GM12878 (cell line): ENCODE results near the gene ADGRA3. TPM values are rescaled to one million over a fixed set of nuclear protein-coding genes. Genes with fewer than 3 reads are reported as not detected.

Experiments
- ATAC-seq: fragments of 200-7000 bp; cut with Tn5 transposase; 3 replicates; pipeline ENCODE4 v1.9.1; 2020; ENCODE audit warnings: mild to moderate bottlenecking, moderate library complexity
- BruUV-seq: library from RNA; stranded (reverse); fragments of 400-500 nt; replicated peaks from 2 replicates; lab custom pipeline; 2021; lab: Mats Ljungman, UMichigan
- CTCF ChIA-PET: fragments of 300-600 bp; sonication (Branson Sonifier 250); formaldehyde crosslinking; extraction: SDS; loops from one replicate; lab custom pipeline; 2021; ENCODE audit warnings: inconsistent platforms; lab: Yijun Ruan, JAX
- POLR2A ChIA-PET: fragments of 350-600 bp; formaldehyde crosslinking; extraction: SDS; loops from one replicate; lab custom pipeline; 2021; ENCODE audit warnings: inconsistent platforms; lab: Charles Lee
- RAD21 ChIA-PET: fragments of 300-600 bp; sonication (Branson Sonifier 250); formaldehyde crosslinking; loops from one replicate; lab custom pipeline; 2023; ENCODE audit warnings: antibody characterized with exemption; ENCODE audit not compliant: unreplicated experiment; lab: Charles Lee
- SMC1A ChIA-PET: fragments of 300-600 bp; sonication (Branson Sonifier 250); formaldehyde crosslinking; loops from one replicate; lab custom pipeline; 2023; ENCODE audit not compliant: unreplicated experiment, uncharacterized antibody; lab: Charles Lee
- DNase-seq: peaks from one replicate; pipeline ENCODE4 v3.0.0-alpha.2; 2011; ENCODE audit warnings: low read depth, low spot score
- FAIRE-seq: peaks from 3 replicates; lab custom pipeline; 2011; peaks lifted over from hg19 to GRCh38; lab: Jason Lieb, UNC
- H2AFZ ChIP-seq: 2 replicates; pipeline ENCODE4 v1.6.0; 2011; ENCODE audit warnings: low read depth, low read length, control low read depth; ENCODE audit not compliant: control insufficient read depth
- H3K27ac ChIP-seq: 2 replicates; pipeline ENCODE4 v1.5.1; 2011; ENCODE audit warnings: control low read depth; ENCODE audit not compliant: control insufficient read depth, insufficient read depth
- H3K27me3 ChIP-seq, 2 experiments: replicated peaks in 1 of 2; 2 replicates each; pipeline versions ENCODE4 v1.6.0 to v1.6.1; 2011; ENCODE audit warnings: low read length in 1 of 2; ENCODE audit not compliant: control insufficient read depth in 2 of 2, insufficient read depth in 2 of 2
- H3K36me3 ChIP-seq, 2 experiments: 2 replicates each; pipeline ENCODE4 v1.5.1; 2011; ENCODE audit warnings: low read length in 1 of 2; ENCODE audit not compliant: control insufficient read depth in 2 of 2, insufficient read depth in 2 of 2
- H3K4me1 ChIP-seq: 2 replicates; pipeline ENCODE4 v1.6.1; 2011; ENCODE audit warnings: mild to moderate bottlenecking, low read length, moderate library complexity, mixed read lengths; ENCODE audit not compliant: control insufficient read depth, insufficient read depth
- H3K4me2 ChIP-seq: 2 replicates; pipeline ENCODE4 v1.6.0; 2011; ENCODE audit warnings: control low read depth; ENCODE audit not compliant: control insufficient read depth, insufficient read depth
- H3K4me3 ChIP-seq: fragments of 200-600 bp; sonication (generic); 2 replicates; pipeline ENCODE4 v1.5.1; 2016
- H3K79me2 ChIP-seq: 2 replicates; pipeline ENCODE4 v1.6.0; 2011; ENCODE audit warnings: low read length; ENCODE audit not compliant: control insufficient read depth, insufficient read depth
- H3K9ac ChIP-seq: 2 replicates; pipeline ENCODE4 v1.8.0; 2011; ENCODE audit warnings: low read length, control low read depth, mixed read lengths; ENCODE audit not compliant: control insufficient read depth, insufficient read depth
- H3K9me3 ChIP-seq: replicated peaks from 3 replicates; pipeline ENCODE4 v1.5.1; 2011; ENCODE audit warnings: mild to moderate bottlenecking, low read length; ENCODE audit not compliant: control insufficient read depth, insufficient read depth
- H4K20me1 ChIP-seq: 2 replicates; pipeline ENCODE4 v1.6.0; 2011; ENCODE audit not compliant: control insufficient read depth, insufficient read depth
- ATF2 ChIP-seq: IDR thresholded peaks from 2 replicates; pipeline ENCODE4 v1.6.1; 2012; ENCODE audit warnings: low read length, inconsistent platforms
- ATF7 ChIP-seq: fragments of 450-650 bp; IDR thresholded peaks from 2 replicates; pipeline ENCODE4 v1.6.1; 2016; ENCODE audit warnings: low read depth, mild to moderate bottlenecking
- BCL11A ChIP-seq: IDR thresholded peaks from 2 replicates; pipeline ENCODE4 v1.6.1; 2011; ENCODE audit warnings: low read depth, low read length
- CREB1 ChIP-seq: IDR thresholded peaks from 2 replicates; pipeline ENCODE4 v1.6.1; 2012; ENCODE audit warnings: low read depth, mild to moderate bottlenecking, inconsistent platforms
- E2F4 ChIP-seq: IDR thresholded peaks from 2 replicates; pipeline ENCODE4 v1.6.1; 2012; ENCODE audit warnings: low read depth, low read length, improper control_type of control experiment
- KDM1A ChIP-seq: fragments of 200-600 bp; sonication (generic); IDR thresholded peaks from 2 replicates; pipeline ENCODE4 v1.6.1; 2016; ENCODE audit warnings: borderline replicate concordance
- MEF2A ChIP-seq: IDR thresholded peaks from 2 replicates; pipeline ENCODE4 v1.6.1; 2011; ENCODE audit warnings: low read depth, mild to moderate bottlenecking, low read length, moderate library complexity; ENCODE audit not compliant: insufficient read depth
- NRF1 ChIP-seq: conservative IDR thresholded peaks from 2 replicates; pipeline ENCODE4 v1.6.1; 2011; ENCODE audit warnings: mild to moderate bottlenecking, low read depth, low read length, improper control_type of control experiment
- PAX8 ChIP-seq: fragments of 450-650 bp; IDR thresholded peaks from 2 replicates; pipeline ENCODE4 v1.6.1; 2017; ENCODE audit warnings: mild to moderate bottlenecking, moderate library complexity
- POU2F2 ChIP-seq: IDR thresholded peaks from 3 replicates; pipeline ENCODE4 v1.6.1; 2011; ENCODE audit warnings: low read depth, mild to moderate bottlenecking, low read length, borderline replicate concordance
- RBBP5 ChIP-seq: fragments of 200-600 bp; sonication (generic); conservative IDR thresholded peaks from 2 replicates; pipeline ENCODE4 v1.6.1; 2016
- STAT1 ChIP-seq: fragments of 450-650 bp; conservative IDR thresholded peaks from 2 replicates; pipeline ENCODE4 v1.6.1; 2014; ENCODE audit warnings: antibody characterized with exemption, mild to moderate bottlenecking
- STAT3 ChIP-seq: IDR thresholded peaks from 2 replicates; pipeline ENCODE4 v1.6.1; 2011; ENCODE audit warnings: low read depth, low read length, improper control_type of control experiment
- ZBTB4 ChIP-seq: fragments of 450-650 bp; formaldehyde crosslinking; IDR thresholded peaks from 2 replicates; pipeline ENCODE4 v1.4.0; 2022; ENCODE audit warnings: mild to moderate bottlenecking, moderate library complexity
- ZNF274 ChIP-seq: IDR thresholded peaks from one replicate; pipeline ENCODE4 v1.8.0; 2011; ENCODE audit not compliant: insufficient read length, insufficient read depth
- WGBS: methylation state at CpG from one replicate; pipeline ENCODE4 v1.1.6; 2016; ENCODE audit warnings: low lambda C conversion rate; ENCODE audit not compliant: insufficient replicate concordance, insufficient coverage; ENCODE audit errors: missing lambda C conversion rate; 5-methylcytosine and 5-hydroxymethylcytosine counted together
- in situ Hi-C: fragments of 300-500 bp; cut with MboI; formaldehyde crosslinking; loops from 9 replicates; pipeline ENCODE4 v1.14.3; 2018; ENCODE audit warnings: mixed read lengths
- intact Hi-C: fragments of 100-400 bp; cut with micrococcal nuclease; formaldehyde crosslinking; loops from one replicate; pipeline ENCODE4 v1.14.2; 2022; ENCODE audit not compliant: unreplicated experiment
- polyA plus RNA-seq, 11 experiments: library from polyadenylated mRNA; depleted of rRNA in 4 of 11; unstranded in 6 of 11; stranded (reverse) in 5 of 11; fragments of >200 nt; fragmentation: Nextera tagmentation in 4 of 11; fragmentation: Illumina TruSeq in 1 of 11; extraction: Ambion mirVana in 4 of 11; extraction: Trizol in 1 of 11; gene quantifications; 1 replicate in 1 of 11; 2 replicates in 10 of 11; pipeline versions ENCODE4 v1.2.1 to v1.2.3, GENCODE V29; 2011 to 2016; ENCODE audit warnings: inconsistent platforms in 2 of 11, missing spikeins in 2 of 11, low read depth in 1 of 11
- total RNA-seq, 4 experiments: library from RNA; depleted of rRNA in 3 of 4; stranded (reverse); fragments of >200 nt in 3 of 4; fragmentation: Illumina TruSeq in 1 of 4; extraction: Trizol in 1 of 4; gene quantifications; 2 replicates each; pipeline versions ENCODE4 v1.2.1 to v1.2.3, GENCODE V29; 2013 to 2021
- TF ChIP-seq, protein P1 (sequence below): fragments of 450-650 bp; IDR thresholded peaks from 2 replicates; pipeline ENCODE4 v1.6.1; 2014; ENCODE audit warnings: mild to moderate bottlenecking
- TF ChIP-seq, protein P2 (sequence below): fragments of 450-650 bp; IDR thresholded peaks from 2 replicates; pipeline ENCODE4 v1.6.1; 2017; ENCODE audit warnings: borderline replicate concordance

ADGRA3 gene
- total and polyA plus RNA-seq, 10 of the 15 experiments (the other 5 are each of a cell fraction or from before 2014, with no cell fraction given): 0.24 to 66.2 (median 2.5) TPM

GRCh38 chr4:22556495-22556894, 40.6 kb upstream of the ADGRA3 start (continued):
- TF ChIP-seq KDM1A (no peak), ATF2 (no peak), NRF1 (no peak), ATF7 (no peak), RBBP5 (no peak), POU2F2 (no peak), ZBTB4 (CRISPR knock-in tag) (no peak)
- TF ChIP-seq, protein P1, sequence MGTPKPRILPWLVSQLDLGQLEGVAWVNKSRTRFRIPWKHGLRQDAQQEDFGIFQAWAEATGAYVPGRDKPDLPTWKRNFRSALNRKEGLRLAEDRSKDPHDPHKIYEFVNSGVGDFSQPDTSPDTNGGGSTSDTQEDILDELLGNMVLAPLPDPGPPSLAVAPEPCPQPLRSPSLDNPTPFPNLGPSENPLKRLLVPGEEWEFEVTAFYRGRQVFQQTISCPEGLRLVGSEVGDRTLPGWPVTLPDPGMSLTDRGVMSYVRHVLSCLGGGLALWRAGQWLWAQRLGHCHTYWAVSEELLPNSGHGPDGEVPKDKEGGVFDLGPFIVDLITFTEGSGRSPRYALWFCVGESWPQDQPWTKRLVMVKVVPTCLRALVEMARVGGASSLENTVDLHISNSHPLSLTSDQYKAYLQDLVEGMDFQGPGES: no peak

- POLR2A ChIA-PET: no interaction called here
- TF ChIP-seq E2F4 (no peak), ATF7 (no peak), STAT1 (no peak), CREB1 (no peak), PAX8 (no peak), STAT3 (no peak), BCL11A (no peak), MEF2A (no peak), KDM1A (no peak), ZNF274 (no peak)
- TF ChIP-seq, protein P2, sequence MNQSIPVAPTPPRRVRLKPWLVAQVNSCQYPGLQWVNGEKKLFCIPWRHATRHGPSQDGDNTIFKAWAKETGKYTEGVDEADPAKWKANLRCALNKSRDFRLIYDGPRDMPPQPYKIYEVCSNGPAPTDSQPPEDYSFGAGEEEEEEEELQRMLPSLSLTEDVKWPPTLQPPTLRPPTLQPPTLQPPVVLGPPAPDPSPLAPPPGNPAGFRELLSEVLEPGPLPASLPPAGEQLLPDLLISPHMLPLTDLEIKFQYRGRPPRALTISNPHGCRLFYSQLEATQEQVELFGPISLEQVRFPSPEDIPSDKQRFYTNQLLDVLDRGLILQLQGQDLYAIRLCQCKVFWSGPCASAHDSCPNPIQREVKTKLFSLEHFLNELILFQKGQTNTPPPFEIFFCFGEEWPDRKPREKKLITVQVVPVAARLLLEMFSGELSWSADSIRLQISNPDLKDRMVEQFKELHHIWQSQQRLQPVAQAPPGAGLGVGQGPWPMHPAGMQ: no peak
Observed at GRCh38 chr4:22554670-22555069, 38.8 kb upstream of the ADGRA3 start.

More at GRCh38 chr4:22554670-22555069, 38.8 kb upstream of the ADGRA3 start:
- Histone ChIP-seq H2AFZ (no peak overlapping the region), H3K4me1 (no peaks in the 10 kb centered on the region), H3K4me2 (no peak overlapping the region), H3K4me3 (no peak overlapping the region), H4K20me1 (no peaks in the 10 kb centered on the region), H3K9ac (no peak overlapping the region), H3K36me3 (no peaks in the 10 kb centered on the region), H3K27ac (no peak overlapping the region), H3K79me2 (no peaks in the 10 kb centered on the region), H3K27me3 (no peaks in the 10 kb centered on the region), H3K9me3 (no peaks in the 10 kb centered on the region)
- intact Hi-C loops: no loop called here
- ChIA-PET SMC1A (no interaction called here), RAD21 (no interaction called here), CTCF (no interaction called here)
- DNase-seq (no peak), ATAC-seq (no peak), FAIRE-seq (no peak)
- 0% methylated on average over 2 of the region's 2 CpGs for WGBS
- BruUV-seq: no TSS peak
- in situ Hi-C loops: no loop called here
